ENCODE results near the gene SAMD14.

- peak; percentile 35 for TF ChIP-seq POLR2A (IDR thresholded peaks at IDR 0.05)
- TF ChIP-seq, protein P1, sequence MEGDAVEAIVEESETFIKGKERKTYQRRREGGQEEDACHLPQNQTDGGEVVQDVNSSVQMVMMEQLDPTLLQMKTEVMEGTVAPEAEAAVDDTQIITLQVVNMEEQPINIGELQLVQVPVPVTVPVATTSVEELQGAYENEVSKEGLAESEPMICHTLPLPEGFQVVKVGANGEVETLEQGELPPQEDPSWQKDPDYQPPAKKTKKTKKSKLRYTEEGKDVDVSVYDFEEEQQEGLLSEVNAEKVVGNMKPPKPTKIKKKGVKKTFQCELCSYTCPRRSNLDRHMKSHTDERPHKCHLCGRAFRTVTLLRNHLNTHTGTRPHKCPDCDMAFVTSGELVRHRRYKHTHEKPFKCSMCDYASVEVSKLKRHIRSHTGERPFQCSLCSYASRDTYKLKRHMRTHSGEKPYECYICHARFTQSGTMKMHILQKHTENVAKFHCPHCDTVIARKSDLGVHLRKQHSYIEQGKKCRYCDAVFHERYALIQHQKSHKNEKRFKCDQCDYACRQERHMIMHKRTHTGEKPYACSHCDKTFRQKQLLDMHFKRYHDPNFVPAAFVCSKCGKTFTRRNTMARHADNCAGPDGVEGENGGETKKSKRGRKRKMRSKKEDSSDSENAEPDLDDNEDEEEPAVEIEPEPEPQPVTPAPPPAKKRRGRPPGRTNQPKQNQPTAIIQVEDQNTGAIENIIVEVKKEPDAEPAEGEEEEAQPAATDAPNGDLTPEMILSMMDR (IDR thresholded peaks at IDR 0.05): no peak
- TF ChIP-seq POLR2AphosphoS5 (IDR thresholded peaks at IDR 0.05): no peak
Observed at GRCh38 chr17:50149091-50149416, 19.1 kb upstream of the SAMD14 start.
